HEK293 (cell line): ENCODE data around the gene MS4A18.

Source experiments
- CTCF ChIP-seq: fragments of 450-650 bp; formaldehyde crosslinking; IDR thresholded peaks from 2 replicates; pipeline ENCODE4 v1.5.1; 2016; ENCODE audit warnings: missing biosample characterization, missing genetic modification characterization
- SCRT2 ChIP-seq: fragments of 450-650 bp; formaldehyde crosslinking; IDR thresholded peaks from 2 replicates; pipeline ENCODE4 v1.5.1; 2016; ENCODE audit warnings: missing biosample characterization, missing genetic modification characterization
- SETDB1 ChIP-seq: IDR thresholded peaks from one replicate; pipeline ENCODE4 v1.6.1; 2017; ENCODE audit warnings: mild to moderate bottlenecking, low read length, moderate library complexity, mixed read lengths; ENCODE audit not compliant: insufficient read length
- YY1 ChIP-seq: fragments of 450-650 bp; formaldehyde crosslinking; IDR thresholded peaks from 2 replicates; pipeline ENCODE4 v1.5.1; 2018; ENCODE audit warnings: missing biosample characterization, missing genetic modification characterization
- ZBTB10 ChIP-seq: fragments of 450-650 bp; formaldehyde crosslinking; IDR thresholded peaks from 2 replicates; pipeline ENCODE4 v1.5.1; 2016; ENCODE audit warnings: missing biosample characterization, missing genetic modification characterization
- ZFP41 ChIP-seq: fragments of 450-650 bp; formaldehyde crosslinking; IDR thresholded peaks from 2 replicates; pipeline ENCODE4 v1.5.1; 2016; ENCODE audit warnings: missing biosample characterization, missing genetic modification characterization, borderline replicate concordance
- ZNF211 ChIP-seq: fragments of 450-650 bp; formaldehyde crosslinking; IDR thresholded peaks from 2 replicates; pipeline ENCODE4 v1.5.1; 2016; ENCODE audit warnings: low read depth, missing biosample characterization, missing genetic modification characterization
- ZNF24 ChIP-seq: fragments of 450-650 bp; formaldehyde crosslinking; IDR thresholded peaks from 2 replicates; pipeline ENCODE4 v1.5.1; 2016; ENCODE audit warnings: missing biosample characterization, missing genetic modification characterization
- ZNF366 ChIP-seq: fragments of 450-650 bp; formaldehyde crosslinking; conservative IDR thresholded peaks from 2 replicates; pipeline ENCODE4 v1.5.1; 2016; ENCODE audit warnings: missing biosample characterization, missing genetic modification characterization
- ZNF580 ChIP-seq: fragments of 450-650 bp; formaldehyde crosslinking; IDR thresholded peaks from 2 replicates; pipeline ENCODE4 v1.5.1; 2016; ENCODE audit warnings: missing biosample characterization, missing genetic modification characterization

GRCh38 chr11:60717956-60718355 is 6.6 kb upstream of the MS4A18 start:
- TF ChIP-seq ZNF580 (no peak), CTCF (no peak), SCRT2 (tag by site-specific recombination) (no peak), ZNF366 (no peak), ZFP41 (tag by site-specific recombination) (no peak), ZNF24 (no peak), ZNF211 (tag by site-specific recombination) (no peak), YY1 (tag by site-specific recombination) (no peak), ZBTB10 (tag by site-specific recombination) (no peak), SETDB1 (no peak)
